ENCODE measurements around the gene HADH. TPM values are rescaled to one million over a fixed set of nuclear protein-coding genes. Genes with fewer than 3 reads are reported as not detected.
A peak's percentile ranks its signal among the peaks of the same experiment; 100 is the strongest.
"Not testable (repeated sequence)": the region's sequence is repeated elsewhere in the genome, so short reads cannot be mapped to it uniquely, and the experiment has no call there.

HADH gene
- total RNA-seq, 5 donors from 2014 or later (not counting 1 experiment from before 2014, with no cell fraction given) = 14.2 to 25.0 (median 17.8) TPM

DNA sequence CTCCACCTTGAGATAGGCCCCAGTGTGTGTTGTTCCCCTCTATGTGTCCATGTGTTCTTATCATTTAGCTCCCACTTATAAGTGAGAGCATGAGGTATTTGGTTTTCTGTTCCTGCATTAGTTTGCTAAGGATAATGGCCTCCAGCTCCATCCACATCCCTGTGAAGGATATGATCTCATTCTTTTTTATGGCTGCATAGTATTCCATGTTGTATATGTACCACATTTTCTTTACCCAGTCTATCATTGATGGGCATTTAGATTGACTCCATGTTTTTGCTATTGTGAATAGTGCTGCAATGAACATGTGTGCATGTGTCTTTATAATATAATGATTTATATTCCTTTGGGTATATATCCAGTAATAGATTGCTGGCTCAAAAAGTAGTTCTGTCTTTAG, 22.2 kb upstream of the HADH start:
- POLR2A ChIA-PET = interaction anchor here in 1 of 2 donors (0.6 kb wide), 1 partner anchor 710 kb away, joined by 3 read pairs; no protein-coding TSS in a partner anchor
- H3K4me3 ChIP-seq (ENCODE audit: control insufficient read depth in 1 of 2, extremely low read depth in 1 of 2, low read length in 1 of 2); H3K27me3 ChIP-seq (replicated peaks in 1 of 2; ENCODE audit: control insufficient read depth in 2 of 2, extremely low read depth in 1 of 2, insufficient read depth in 2 of 2, low read length in 1 of 2); H3K27ac Mint-ChIP-seq; ATAC-seq (replicated peaks in 1 of 4); H3K9me3 ChIP-seq; H3K4me3 Mint-ChIP-seq; CTCF ChIA-PET; H3K36me3 Mint-ChIP-seq; H3K36me3 ChIP-seq (ENCODE audit: control insufficient read depth in 2 of 2, extremely low read depth in 1 of 2, insufficient read depth in 1 of 2, low read length in 1 of 2); DNase-seq; H3K9me3 Mint-ChIP-seq; H3K4me1 Mint-ChIP-seq; H3K27me3 Mint-ChIP-seq; H3K4me1 ChIP-seq (ENCODE audit: control insufficient read depth in 1 of 2, extremely low read depth in 1 of 2, insufficient read depth in 2 of 2, low read length in 2 of 2); H3K27ac ChIP-seq (ENCODE audit: low read length): not testable (repeated sequence)

DNA sequence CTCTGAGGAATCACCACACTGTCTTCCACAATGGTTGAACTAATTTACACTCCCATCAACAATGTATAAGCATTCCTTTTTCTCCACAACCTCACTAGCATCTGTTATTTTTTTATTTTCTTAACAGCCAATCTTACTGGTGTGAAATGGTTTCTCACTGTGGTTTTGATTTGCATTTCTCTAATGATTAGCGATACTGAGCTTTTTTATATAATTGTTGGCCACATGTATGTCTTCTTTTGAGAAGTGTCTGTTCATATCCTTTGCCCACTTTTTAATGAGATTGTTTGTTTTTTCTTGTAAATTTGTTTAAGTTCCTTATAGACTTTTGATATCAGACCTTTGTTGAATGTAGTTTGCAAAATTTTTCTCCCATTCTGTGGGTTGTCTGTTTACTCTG, 21.8 kb upstream of the HADH start:
- no CpG with 5 or more reads among the region's 1 CpG for WGBS (ENCODE audit: insufficient coverage)
- CTCF ChIA-PET; H3K4me1 Mint-ChIP-seq; H3K36me3 ChIP-seq (ENCODE audit: control insufficient read depth in 2 of 2, extremely low read depth in 1 of 2, insufficient read depth in 1 of 2, low read length in 1 of 2); H3K9me3 Mint-ChIP-seq; DNase-seq; H3K4me3 Mint-ChIP-seq; ATAC-seq (replicated peaks in 1 of 4); POLR2A ChIA-PET; H3K9me3 ChIP-seq; H3K27ac ChIP-seq (ENCODE audit: low read length); H3K27ac Mint-ChIP-seq; H3K4me1 ChIP-seq (ENCODE audit: control insufficient read depth in 1 of 2, extremely low read depth in 1 of 2, insufficient read depth in 2 of 2, low read length in 2 of 2); H3K4me3 ChIP-seq (ENCODE audit: control insufficient read depth in 1 of 2, extremely low read depth in 1 of 2, low read length in 1 of 2); H3K36me3 Mint-ChIP-seq; H3K27me3 ChIP-seq (replicated peaks in 1 of 2; ENCODE audit: control insufficient read depth in 2 of 2, extremely low read depth in 1 of 2, insufficient read depth in 2 of 2, low read length in 1 of 2); H3K27me3 Mint-ChIP-seq: not testable (repeated sequence)

DNA sequence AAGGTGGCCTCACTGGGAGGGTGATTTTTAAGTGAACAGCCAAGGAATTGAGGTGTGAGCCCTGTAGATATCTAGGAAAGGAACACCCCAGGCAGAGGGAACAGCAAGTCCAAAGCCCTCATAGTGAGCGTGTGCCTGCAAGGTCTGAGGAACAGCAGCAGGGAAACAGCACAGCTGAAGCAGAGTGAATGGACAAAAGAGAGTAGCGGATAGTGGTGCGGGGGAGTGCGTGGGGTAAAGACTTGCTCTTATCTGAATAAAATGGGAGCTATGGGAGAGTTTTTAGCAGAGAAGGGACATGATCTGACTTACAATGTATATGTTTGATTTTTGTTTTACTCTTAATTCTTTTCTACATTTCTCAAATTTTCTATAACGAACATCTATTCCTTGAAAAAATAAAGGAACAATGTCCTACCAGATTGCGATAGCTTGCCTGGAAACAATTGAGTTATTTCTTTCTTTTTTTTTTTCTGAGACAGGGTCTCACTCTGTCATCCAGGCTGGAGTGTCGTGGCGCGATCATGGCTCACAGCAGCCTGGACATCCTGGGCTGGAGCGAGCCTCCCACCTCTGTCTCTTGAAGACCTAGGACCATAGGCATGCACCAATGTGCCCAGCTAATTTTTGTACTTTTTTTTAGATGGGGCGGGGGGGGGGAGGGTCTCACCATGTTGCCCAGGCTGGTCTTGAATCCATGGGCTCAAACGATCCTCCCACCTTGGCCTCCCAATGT, 19.5 kb upstream of the HADH start:
- H3K4me1 Mint-ChIP-seq = no peaks in the 10 kb centered on the region
- peak overlapping the region in 1 of 2 donors; percentile 3 for H3K27ac Mint-ChIP-seq
- CTCF ChIA-PET = no interaction called here
- H3K9me3 Mint-ChIP-seq = peaks cover 0 to 4% (median 0%) of the 10 kb centered on the region in 3 donors
- H3K4me1 ChIP-seq (ENCODE audit: control insufficient read depth in 1 of 2, extremely low read depth in 1 of 2, insufficient read depth in 2 of 2, low read length in 2 of 2) = no peaks in the 10 kb centered on the region
- H3K27ac ChIP-seq (ENCODE audit: low read length) = no peak overlapping the region
- no peak overlapping the region for H3K4me3 Mint-ChIP-seq
- DNase-seq (no peak), ATAC-seq (replicated peaks in 1 of 4) (no peak)
- 100% methylated on average over 3 of the region's 12 CpGs for WGBS (ENCODE audit: insufficient coverage)
- no peaks in the 10 kb centered on the region for H3K27me3 ChIP-seq (replicated peaks in 1 of 2; ENCODE audit: control insufficient read depth in 2 of 2, extremely low read depth in 1 of 2, insufficient read depth in 2 of 2, low read length in 1 of 2)
- no peaks in the 10 kb centered on the region for H3K36me3 Mint-ChIP-seq
- no peaks in the 10 kb centered on the region for H3K36me3 ChIP-seq (ENCODE audit: control insufficient read depth in 2 of 2, extremely low read depth in 1 of 2, insufficient read depth in 1 of 2, low read length in 1 of 2)
- no peak overlapping the region for H3K4me3 ChIP-seq (ENCODE audit: control insufficient read depth in 1 of 2, extremely low read depth in 1 of 2, low read length in 1 of 2)
- POLR2A ChIA-PET = no interaction called here
- H3K9me3 ChIP-seq = no peaks in the 10 kb centered on the region
- no peaks in the 10 kb centered on the region for H3K27me3 Mint-ChIP-seq

DNA sequence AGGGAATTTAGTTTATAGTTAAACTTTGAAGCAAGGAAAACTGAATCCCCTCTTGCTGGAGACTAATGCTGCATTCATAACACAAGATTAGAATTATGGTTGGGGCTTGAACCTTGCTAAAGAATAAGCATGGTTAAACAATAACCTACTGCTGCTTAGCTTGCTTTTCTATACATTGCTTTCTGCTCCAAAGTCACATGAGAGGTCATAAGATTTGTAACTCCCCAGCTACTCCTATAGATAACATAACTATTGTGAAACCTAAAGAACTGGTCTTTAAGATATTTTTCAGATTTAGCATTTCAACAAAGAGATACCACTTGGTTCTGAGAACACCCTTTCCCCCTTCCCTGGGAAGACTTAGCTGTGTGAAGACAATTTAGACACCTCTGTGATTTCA, 17.1 kb upstream of the HADH start:
- DNase-seq = no peak
- H3K4me1 Mint-ChIP-seq = no peaks in the 10 kb centered on the region
- Histone ChIP-seq H3K27ac (ENCODE audit: low read length) (no peak overlapping the region), H3K4me3 (ENCODE audit: control insufficient read depth in 1 of 2, extremely low read depth in 1 of 2, low read length in 1 of 2) (no peak overlapping the region), H3K27me3 (replicated peaks in 1 of 2; ENCODE audit: control insufficient read depth in 2 of 2, extremely low read depth in 1 of 2, insufficient read depth in 2 of 2, low read length in 1 of 2) (no peaks in the 10 kb centered on the region), H3K36me3 (ENCODE audit: control insufficient read depth in 2 of 2, extremely low read depth in 1 of 2, insufficient read depth in 1 of 2, low read length in 1 of 2) (no peaks in the 10 kb centered on the region), H3K9me3 (no peaks in the 10 kb centered on the region), H3K4me1 (ENCODE audit: control insufficient read depth in 1 of 2, extremely low read depth in 1 of 2, insufficient read depth in 2 of 2, low read length in 2 of 2) (no peaks in the 10 kb centered on the region)
- CTCF ChIA-PET = interaction anchor here in 1 of 2 donors (0.6 kb wide), 1 partner anchor 537 kb away, joined by 3 read pairs; no protein-coding TSS in a partner anchor
- ATAC-seq (replicated peaks in 1 of 4) = no peak
- POLR2A ChIA-PET = interaction anchor here in 1 of 2 donors (0.6 kb wide), 1 partner anchor 67 kb away, joined by 4 read pairs; no protein-coding TSS in a partner anchor
- H3K27me3 Mint-ChIP-seq = no peaks in the 10 kb centered on the region
- H3K36me3 Mint-ChIP-seq = no peaks in the 10 kb centered on the region
- H3K4me3 Mint-ChIP-seq = no peak overlapping the region
- H3K9me3 Mint-ChIP-seq = peaks cover 0 to under 1% (median 0%) of the 10 kb centered on the region in 3 donors
- H3K27ac Mint-ChIP-seq = no peak overlapping the region

DNA sequence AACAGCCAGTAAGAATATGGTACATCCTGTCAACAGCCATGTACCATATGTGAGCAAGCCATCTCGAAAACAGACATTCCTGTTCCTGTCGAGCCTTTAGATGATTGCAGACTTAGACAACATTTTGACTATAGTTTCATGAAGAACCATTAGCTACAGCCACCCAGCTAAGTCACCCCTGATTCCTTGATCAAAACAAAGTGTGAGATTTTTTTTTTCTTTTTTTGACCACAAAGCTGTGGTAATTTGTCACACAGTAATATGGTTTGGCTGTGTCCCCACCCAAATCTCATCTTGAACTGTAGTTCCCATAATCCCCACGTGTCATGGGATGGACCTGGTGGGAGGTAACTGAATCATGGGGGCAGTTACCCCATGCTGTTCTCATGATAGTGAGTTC, 15.2 kb upstream of the HADH start:
- Mint-ChIP-seq H3K4me1 (no peaks in the 10 kb centered on the region), H3K4me3 (no peak overlapping the region), H3K27ac (no peak overlapping the region), H3K9me3 (no peaks in the 10 kb centered on the region), H3K27me3 (no peaks in the 10 kb centered on the region), H3K36me3 (no peaks in the 10 kb centered on the region)
- no peak for DNase-seq
- WGBS (ENCODE audit: insufficient coverage) = 100% methylated on average over 1 of the region's 3 CpGs
- no peaks in the 10 kb centered on the region for H3K36me3 ChIP-seq (ENCODE audit: control insufficient read depth in 2 of 2, extremely low read depth in 1 of 2, insufficient read depth in 1 of 2, low read length in 1 of 2)
- no peaks in the 10 kb centered on the region for H3K27me3 ChIP-seq (replicated peaks in 1 of 2; ENCODE audit: control insufficient read depth in 2 of 2, extremely low read depth in 1 of 2, insufficient read depth in 2 of 2, low read length in 1 of 2)
- ChIA-PET CTCF (no interaction called here), POLR2A (no interaction called here)
- no peak overlapping the region for H3K4me3 ChIP-seq (ENCODE audit: control insufficient read depth in 1 of 2, extremely low read depth in 1 of 2, low read length in 1 of 2)
- H3K4me1 ChIP-seq (ENCODE audit: control insufficient read depth in 1 of 2, extremely low read depth in 1 of 2, insufficient read depth in 2 of 2, low read length in 2 of 2) = no peaks in the 10 kb centered on the region
- no peak overlapping the region for H3K27ac ChIP-seq (ENCODE audit: low read length)
- H3K9me3 ChIP-seq = no peaks in the 10 kb centered on the region
- ATAC-seq (replicated peaks in 1 of 4) = no peak

DNA sequence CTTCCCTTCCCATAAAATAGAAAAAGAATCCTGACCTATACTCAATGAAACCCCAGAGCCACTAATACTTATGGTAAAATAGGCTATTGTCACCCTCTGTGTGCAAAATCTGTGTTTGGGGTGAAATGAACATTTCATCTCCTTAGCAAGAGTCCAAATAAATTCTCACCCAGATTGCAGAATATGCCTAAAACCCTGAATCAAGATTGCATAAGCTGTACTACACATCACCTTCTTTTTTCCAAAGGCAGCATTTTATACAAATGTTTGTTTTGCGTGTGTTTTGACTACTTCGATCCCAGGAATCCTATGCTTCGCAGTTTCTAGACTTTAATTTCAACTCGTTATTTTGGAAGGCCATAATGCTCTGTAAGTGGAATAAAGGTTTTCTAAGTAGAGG, 12.2 kb upstream of the HADH start:
- no peak overlapping the region for H3K4me3 Mint-ChIP-seq
- H3K27me3 Mint-ChIP-seq = no peaks in the 10 kb centered on the region
- no peaks in the 10 kb centered on the region for H3K27me3 ChIP-seq (replicated peaks in 1 of 2; ENCODE audit: control insufficient read depth in 2 of 2, extremely low read depth in 1 of 2, insufficient read depth in 2 of 2, low read length in 1 of 2)
- WGBS (ENCODE audit: insufficient coverage) = no CpG with 5 or more reads among the region's 4 CpGs
- POLR2A ChIA-PET = no interaction called here
- peaks cover 4% of the 10 kb centered on the region for H3K36me3 Mint-ChIP-seq
- no peak overlapping the region for H3K27ac Mint-ChIP-seq
- no peaks in the 10 kb centered on the region for H3K9me3 ChIP-seq
- CTCF ChIA-PET = no interaction called here
- no peak overlapping the region for H3K27ac ChIP-seq (ENCODE audit: low read length)
- H3K4me1 Mint-ChIP-seq = peaks cover 3 to 6% (median 4%) of the 10 kb centered on the region in 3 donors
- peaks cover 0 to 4% (median 0%) of the 10 kb centered on the region in 3 donors for H3K9me3 Mint-ChIP-seq
- H3K36me3 ChIP-seq (ENCODE audit: control insufficient read depth in 2 of 2, extremely low read depth in 1 of 2, insufficient read depth in 1 of 2, low read length in 1 of 2) = no peaks in the 10 kb centered on the region
- no peaks in the 10 kb centered on the region for H3K4me1 ChIP-seq (ENCODE audit: control insufficient read depth in 1 of 2, extremely low read depth in 1 of 2, insufficient read depth in 2 of 2, low read length in 2 of 2)
- ATAC-seq (replicated peaks in 1 of 4) = no peak
- DNase-seq = no peak
- H3K4me3 ChIP-seq (ENCODE audit: control insufficient read depth in 1 of 2, extremely low read depth in 1 of 2, low read length in 1 of 2) = no peak overlapping the region
